IPS-11a (cell line): ENCODE data around the gene KIF21B.

Experiments used
- H3K4me3 ChIP-seq: one replicate; pipeline ENCODE4 v1.5.1; 2013; ENCODE audit warnings: low read depth, low read length, control low read depth

The KIF21B gene

GRCh38 chr1:201020040-201020591, 3.4 kb downstream of the KIF21B start:
- no peak overlapping the region for H3K4me3 ChIP-seq

- no peak overlapping the region for H3K4me3 ChIP-seq
Observed at GRCh38 chr1:201019321-201019977, 4.1 kb downstream of the KIF21B start.

GRCh38 chr1:201017828-201018163, 5.7 kb downstream of the KIF21B start:
- H3K4me3 ChIP-seq, result no peak overlapping the region

GRCh38 chr1:201016943-201017827, 6.3 kb downstream of the KIF21B start:
- H3K4me3 ChIP-seq, result no peak overlapping the region

GRCh38 chr1:201016211-201016651, 7.3 kb downstream of the KIF21B start:
- no peak overlapping the region for H3K4me3 ChIP-seq

- no peak overlapping the region for H3K4me3 ChIP-seq
Observed at GRCh38 chr1:201015551-201016091, 7.9 kb downstream of the KIF21B start.

GRCh38 chr1:201014816-201015200, 8.7 kb downstream of the KIF21B start:
- H3K4me3 ChIP-seq, result no peak overlapping the region

GRCh38 chr1:201013991-201014815, 9.3 kb downstream of the KIF21B start:
- no peak overlapping the region for H3K4me3 ChIP-seq

GRCh38 chr1:201013031-201013485, 10.5 kb downstream of the KIF21B start:
- no peak overlapping the region for H3K4me3 ChIP-seq

- no peak overlapping the region for H3K4me3 ChIP-seq
Observed at GRCh38 chr1:201011616-201012015, 11.9 kb downstream of the KIF21B start.

GRCh38 chr1:201009962-201010645, 13.4 kb downstream of the KIF21B start:
- H3K4me3 ChIP-seq, result no peak overlapping the region

- no peak overlapping the region for H3K4me3 ChIP-seq
Observed at GRCh38 chr1:201008666-201009360, 14.7 kb downstream of the KIF21B start.

- no peak overlapping the region for H3K4me3 ChIP-seq
Observed at GRCh38 chr1:201007481-201007880, 16.0 kb downstream of the KIF21B start.

GRCh38 chr1:201006450-201006849, 17.1 kb downstream of the KIF21B start:
- no peak overlapping the region for H3K4me3 ChIP-seq

- H3K4me3 ChIP-seq, result no peak overlapping the region
Observed at GRCh38 chr1:201004732-201005131, 18.8 kb downstream of the KIF21B start.

- H3K4me3 ChIP-seq, result no peak overlapping the region
Observed at GRCh38 chr1:201004154-201004553, 19.4 kb downstream of the KIF21B start.

- H3K4me3 ChIP-seq, result no peak overlapping the region
Observed at GRCh38 chr1:201002510-201002909, 21.0 kb downstream of the KIF21B start.

- H3K4me3 ChIP-seq, result no peak overlapping the region
Observed at GRCh38 chr1:201001962-201002361, 21.6 kb downstream of the KIF21B start.

GRCh38 chr1:201000391-201000790, 23.1 kb downstream of the KIF21B start:
- H3K4me3 ChIP-seq, result no peak overlapping the region

GRCh38 chr1:200999667-201000066, 23.8 kb downstream of the KIF21B start:
- no peak overlapping the region for H3K4me3 ChIP-seq
